HL-60 (cell line): Measurements from ENCODE around the gene SLAIN1.

Source experiments
- DNase-seq, 2 experiments: peaks; one replicate each; pipeline ENCODE4 v3.0.0-alpha.2; 2010 to 2020; ENCODE audit warnings: low read depth in 1 of 2, low spot score in 1 of 2
- H3K27ac ChIP-seq: fragments of 250-450 bp; sonication (Bioruptor Pico); replicated peaks from 2 replicates; pipeline ENCODE4 v1.5.1; 2020; ENCODE audit warnings: mild to moderate bottlenecking, moderate library complexity
- H3K27me3 ChIP-seq: fragments of 250-450 bp; sonication (Bioruptor Pico); 2 replicates; pipeline ENCODE4 v1.5.1; 2021; ENCODE audit warnings: mild to moderate bottlenecking, moderate library complexity; ENCODE audit not compliant: insufficient read depth, poor library complexity, severe bottlenecking
- H3K4me3 ChIP-seq: replicated peaks from 2 replicates; pipeline ENCODE4 v1.5.1; 2011; ENCODE audit warnings: mild to moderate bottlenecking, control low read depth, low read length; ENCODE audit not compliant: insufficient read depth
- GABPA ChIP-seq: IDR thresholded peaks from 2 replicates; pipeline ENCODE4 v1.6.1; 2012; ENCODE audit warnings: low read depth
- POLR2AphosphoS5 ChIP-seq: IDR thresholded peaks from 2 replicates; pipeline ENCODE4 v1.6.1; 2012; ENCODE audit warnings: low read depth
- SPI1 ChIP-seq: IDR thresholded peaks from 2 replicates; pipeline ENCODE4 v1.6.1; 2012; ENCODE audit warnings: low read depth, mild to moderate bottlenecking, borderline replicate concordance
- TF ChIP-seq, protein P1 (sequence below): IDR thresholded peaks from 2 replicates; pipeline ENCODE4 v1.6.1; 2012; ENCODE audit warnings: low read depth; ENCODE audit not compliant: insufficient replicate concordance
- TF ChIP-seq, protein P2 (sequence below): IDR thresholded peaks from one replicate; pipeline ENCODE4 v1.5.1; 2011; ENCODE audit warnings: low read length, control low read depth, inconsistent platforms; ENCODE audit not compliant: insufficient read depth

The SLAIN1 gene

DNA sequence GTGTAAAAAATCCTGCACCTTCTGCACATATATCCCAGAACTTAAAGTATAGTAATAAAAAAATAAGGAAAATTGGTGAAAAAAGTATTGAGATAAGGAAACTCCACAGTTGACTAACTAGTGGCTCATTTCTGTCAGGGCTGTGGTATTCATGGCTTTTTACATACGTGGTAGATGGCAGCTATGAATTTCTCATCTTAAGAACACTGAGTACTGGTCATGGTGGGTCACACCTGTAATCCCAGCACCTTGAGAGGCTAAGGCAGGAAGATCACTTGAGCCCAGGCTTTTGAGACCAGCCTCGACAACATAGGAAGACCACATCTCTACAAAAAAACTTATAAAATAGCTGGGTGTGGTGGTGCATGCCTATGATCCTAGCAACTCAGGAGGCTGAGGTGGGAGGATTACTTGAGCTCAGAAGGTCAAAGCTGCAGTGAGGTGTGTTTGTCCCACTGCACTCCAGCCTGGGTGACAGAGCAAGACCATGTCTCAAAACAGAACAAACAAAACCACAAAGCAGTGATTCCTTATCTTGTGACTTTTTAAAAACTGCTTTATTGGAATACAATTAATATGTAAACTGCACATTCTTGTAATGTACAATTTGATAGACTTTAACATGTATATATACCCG, 16.8 kb downstream of the SLAIN1 start:
- no peak for DNase-seq
- TF ChIP-seq, protein P1, sequence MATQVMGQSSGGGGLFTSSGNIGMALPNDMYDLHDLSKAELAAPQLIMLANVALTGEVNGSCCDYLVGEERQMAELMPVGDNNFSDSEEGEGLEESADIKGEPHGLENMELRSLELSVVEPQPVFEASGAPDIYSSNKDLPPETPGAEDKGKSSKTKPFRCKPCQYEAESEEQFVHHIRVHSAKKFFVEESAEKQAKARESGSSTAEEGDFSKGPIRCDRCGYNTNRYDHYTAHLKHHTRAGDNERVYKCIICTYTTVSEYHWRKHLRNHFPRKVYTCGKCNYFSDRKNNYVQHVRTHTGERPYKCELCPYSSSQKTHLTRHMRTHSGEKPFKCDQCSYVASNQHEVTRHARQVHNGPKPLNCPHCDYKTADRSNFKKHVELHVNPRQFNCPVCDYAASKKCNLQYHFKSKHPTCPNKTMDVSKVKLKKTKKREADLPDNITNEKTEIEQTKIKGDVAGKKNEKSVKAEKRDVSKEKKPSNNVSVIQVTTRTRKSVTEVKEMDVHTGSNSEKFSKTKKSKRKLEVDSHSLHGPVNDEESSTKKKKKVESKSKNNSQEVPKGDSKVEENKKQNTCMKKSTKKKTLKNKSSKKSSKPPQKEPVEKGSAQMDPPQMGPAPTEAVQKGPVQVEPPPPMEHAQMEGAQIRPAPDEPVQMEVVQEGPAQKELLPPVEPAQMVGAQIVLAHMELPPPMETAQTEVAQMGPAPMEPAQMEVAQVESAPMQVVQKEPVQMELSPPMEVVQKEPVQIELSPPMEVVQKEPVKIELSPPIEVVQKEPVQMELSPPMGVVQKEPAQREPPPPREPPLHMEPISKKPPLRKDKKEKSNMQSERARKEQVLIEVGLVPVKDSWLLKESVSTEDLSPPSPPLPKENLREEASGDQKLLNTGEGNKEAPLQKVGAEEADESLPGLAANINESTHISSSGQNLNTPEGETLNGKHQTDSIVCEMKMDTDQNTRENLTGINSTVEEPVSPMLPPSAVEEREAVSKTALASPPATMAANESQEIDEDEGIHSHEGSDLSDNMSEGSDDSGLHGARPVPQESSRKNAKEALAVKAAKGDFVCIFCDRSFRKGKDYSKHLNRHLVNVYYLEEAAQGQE, result no peak
- TF ChIP-seq GABPA (no peak), SPI1 (no peak), POLR2AphosphoS5 (no peak)
- TF ChIP-seq, protein P2, sequence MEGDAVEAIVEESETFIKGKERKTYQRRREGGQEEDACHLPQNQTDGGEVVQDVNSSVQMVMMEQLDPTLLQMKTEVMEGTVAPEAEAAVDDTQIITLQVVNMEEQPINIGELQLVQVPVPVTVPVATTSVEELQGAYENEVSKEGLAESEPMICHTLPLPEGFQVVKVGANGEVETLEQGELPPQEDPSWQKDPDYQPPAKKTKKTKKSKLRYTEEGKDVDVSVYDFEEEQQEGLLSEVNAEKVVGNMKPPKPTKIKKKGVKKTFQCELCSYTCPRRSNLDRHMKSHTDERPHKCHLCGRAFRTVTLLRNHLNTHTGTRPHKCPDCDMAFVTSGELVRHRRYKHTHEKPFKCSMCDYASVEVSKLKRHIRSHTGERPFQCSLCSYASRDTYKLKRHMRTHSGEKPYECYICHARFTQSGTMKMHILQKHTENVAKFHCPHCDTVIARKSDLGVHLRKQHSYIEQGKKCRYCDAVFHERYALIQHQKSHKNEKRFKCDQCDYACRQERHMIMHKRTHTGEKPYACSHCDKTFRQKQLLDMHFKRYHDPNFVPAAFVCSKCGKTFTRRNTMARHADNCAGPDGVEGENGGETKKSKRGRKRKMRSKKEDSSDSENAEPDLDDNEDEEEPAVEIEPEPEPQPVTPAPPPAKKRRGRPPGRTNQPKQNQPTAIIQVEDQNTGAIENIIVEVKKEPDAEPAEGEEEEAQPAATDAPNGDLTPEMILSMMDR, result no peak
- H3K27ac ChIP-seq, result no peak overlapping the region

DNA sequence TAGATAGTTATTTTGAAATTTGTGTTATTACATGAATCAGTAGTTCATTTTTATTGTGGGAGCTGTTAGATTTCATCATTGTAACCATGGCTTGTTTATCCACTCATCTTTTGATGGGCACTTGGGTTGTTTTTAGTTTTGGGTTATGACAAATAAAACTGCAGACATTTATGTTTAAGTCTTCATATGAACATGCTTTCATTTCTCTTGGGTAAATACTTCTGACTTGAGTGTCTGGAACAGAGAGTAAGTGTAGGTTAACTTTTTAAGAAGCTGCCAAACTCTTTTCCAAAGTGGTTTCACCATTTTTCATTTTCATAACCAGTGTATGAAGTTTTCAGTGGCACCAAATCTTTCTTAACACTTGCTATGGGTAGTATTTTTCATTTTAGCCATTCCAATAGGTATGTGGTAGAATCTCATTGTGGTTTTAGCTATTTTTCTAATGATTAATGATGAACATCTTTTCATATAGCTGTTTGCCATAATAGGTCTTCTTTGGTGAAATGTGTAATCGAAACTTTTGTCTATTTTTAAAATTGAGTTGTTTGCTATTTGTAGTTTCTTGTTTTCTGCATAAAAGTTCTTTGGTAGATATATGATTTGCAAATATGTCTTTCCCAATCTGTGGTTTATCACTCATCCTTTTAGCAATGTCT, 17.9 kb downstream of the SLAIN1 start:
- no peaks in the 10 kb centered on the region for H3K27me3 ChIP-seq
- DNase-seq, result no peak
- no peak overlapping the region for H3K4me3 ChIP-seq
- no peak for TF ChIP-seq SPI1
- TF ChIP-seq, protein P2, result no peak
- TF ChIP-seq, protein P1, result no peak
- TF ChIP-seq GABPA, result no peak
- TF ChIP-seq POLR2AphosphoS5, result no peak
- H3K27ac ChIP-seq, result no peak overlapping the region

More for the DNA sequence above, 16.8 kb downstream of the SLAIN1 start:
- Histone ChIP-seq H3K27me3 (no peaks in the 10 kb centered on the region), H3K4me3 (no peak overlapping the region)

DNA sequence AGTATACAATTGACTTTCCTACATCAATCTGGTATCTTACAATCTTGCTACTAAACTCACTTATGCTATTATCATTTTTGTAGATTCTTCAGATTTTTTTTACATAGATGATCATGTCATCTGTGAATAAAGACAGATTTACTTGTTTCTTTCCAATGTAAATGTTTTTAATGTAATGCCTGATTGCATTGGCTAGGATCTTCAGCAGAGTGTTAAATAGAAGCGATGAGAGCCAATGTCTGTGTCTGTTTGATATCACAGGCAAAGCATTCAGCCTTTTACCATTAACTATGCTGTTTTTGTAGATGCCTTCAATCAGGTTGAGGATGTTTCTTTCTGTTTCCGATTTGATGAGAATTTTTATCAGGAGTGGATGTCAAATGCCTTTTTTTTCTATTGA, 19.2 kb downstream of the SLAIN1 start:
- no peak for DNase-seq
- TF ChIP-seq GABPA (no peak), SPI1 (no peak), POLR2AphosphoS5 (no peak)
- TF ChIP-seq, protein P2, result no peak
- TF ChIP-seq, protein P1, result no peak
- Histone ChIP-seq H3K27me3 (no peaks in the 10 kb centered on the region), H3K27ac (no peak overlapping the region), H3K4me3 (no peak overlapping the region)
